HG02678 (cell line): ENCODE data around the gene MAML3.

Experiments
- ATAC-seq: cut with Tn5 transposase; IDR thresholded peaks from one replicate; pipeline ENCODE4 v1.9.1; 2021; ENCODE audit warnings: mild to moderate bottlenecking, moderate library complexity; ENCODE audit not compliant: unreplicated experiment

The MAML3 gene

GRCh38 chr4:139823746-139824145 lies 330.2 kb downstream of the MAML3 start:
- ATAC-seq, result no peak

GRCh38 chr4:139823345-139823744 lies 330.6 kb downstream of the MAML3 start:
- no peak for ATAC-seq

- ATAC-seq, result no peak
These were observed 331.6 kb downstream of the MAML3 start for GRCh38 chr4:139822391-139822790.

GRCh38 chr4:139819082-139819481 lies 334.9 kb downstream of the MAML3 start:
- ATAC-seq, result no peak

GRCh38 chr4:139817657-139818452 lies 336.1 kb downstream of the MAML3 start:
- no peak for ATAC-seq

- no peak for ATAC-seq
These were observed 337.1 kb downstream of the MAML3 start for GRCh38 chr4:139816856-139817255.

- ATAC-seq, result no peak
These were observed 338.0 kb downstream of the MAML3 start for GRCh38 chr4:139815778-139816601.

- ATAC-seq, result no peak
These were observed 339.5 kb downstream of the MAML3 start for GRCh38 chr4:139814323-139815015.

GRCh38 chr4:139813881-139814280 lies 340.1 kb downstream of the MAML3 start:
- ATAC-seq, result no peak

GRCh38 chr4:139810710-139811109 lies 343.3 kb downstream of the MAML3 start:
- ATAC-seq, result no peak

GRCh38 chr4:139809757-139810140 lies 344.2 kb downstream of the MAML3 start:
- no peak for ATAC-seq

GRCh38 chr4:139808808-139809756 lies 344.9 kb downstream of the MAML3 start:
- ATAC-seq, result no peak

- ATAC-seq, result no peak
These were observed 345.6 kb downstream of the MAML3 start for GRCh38 chr4:139808381-139808807.

- ATAC-seq, result no peak
These were observed 346.5 kb downstream of the MAML3 start for GRCh38 chr4:139807483-139807882.

- ATAC-seq, result no peak
These were observed 347.1 kb downstream of the MAML3 start for GRCh38 chr4:139806929-139807328.

- no peak for ATAC-seq
These were observed 351.1 kb downstream of the MAML3 start for GRCh38 chr4:139802931-139803330.

GRCh38 chr4:139802488-139802887 lies 351.5 kb downstream of the MAML3 start:
- ATAC-seq, result no peak

GRCh38 chr4:139801895-139802294 lies 352.1 kb downstream of the MAML3 start:
- no peak for ATAC-seq

GRCh38 chr4:139800082-139800481 lies 353.9 kb downstream of the MAML3 start:
- ATAC-seq, result no peak

- no peak for ATAC-seq
These were observed 354.4 kb downstream of the MAML3 start for GRCh38 chr4:139799615-139800014.
